ENCODE results near the gene CEP295NL. TPM values are rescaled to one million over a fixed set of nuclear protein-coding genes. Genes with fewer than 3 reads are reported as not detected.

CEP295NL gene
- total and polyA plus RNA-seq, 10 donors: 0.03 to 19.3 (median 9.0) TPM

- TF ChIP-seq POLR2AphosphoS5 (IDR thresholded peaks at IDR 0.05) (no peak), CTCF (IDR thresholded peaks at IDR 0.05 in 8 of 11, conservative IDR thresholded peaks at IDR 0.05 in 3 of 11) (no peak), POLR2A (IDR thresholded peaks at IDR 0.05) (no peak)
- intact Hi-C loops (cut with DNase I; ENCODE audit: low total_unique reads): loop anchor here (10.0 kb wide), 1 partner anchor 47 kb away; no protein-coding TSS in a partner anchor
Measured at GRCh38 chr17:78921437-78921971, 18.5 kb upstream of the CEP295NL start.

GRCh38 chr17:78920528-78920927 is 17.5 kb upstream of the CEP295NL start:
- Histone ChIP-seq H3K4me1 (peaks cover 30 to 96% (median 84%) of the 10 kb centered on the region in 6 donors), H3K27ac (peak overlapping the region in 4 of 8 donors; percentile 41 to 97 (median 95)), H3K4me3 (peak overlapping the region in 1 of 8 donors; percentile 86), H3K27me3 (replicated peaks in 1 of 7) (peaks cover 0 to 23% (median 1%) of the 10 kb centered on the region in 7 donors), H3K36me3 (peaks cover 0 to 11% (median 0%) of the 10 kb centered on the region in 6 donors), H3K9me3 (no peaks in the 10 kb centered on the region)
- TF ChIP-seq POLR2AphosphoS5 (IDR thresholded peaks at IDR 0.05) (no peak), CTCF (IDR thresholded peaks at IDR 0.05 in 8 of 11, conservative IDR thresholded peaks at IDR 0.05 in 3 of 11) (no peak), POLR2A (IDR thresholded peaks at IDR 0.05) (no peak)
- intact Hi-C loops (cut with DNase I; ENCODE audit: low total_unique reads): loop anchor here (10.0 kb wide), 1 partner anchor 46 kb away; no protein-coding TSS in a partner anchor
- no peak for DNase-seq
- 72 to 91% (median 80%) methylated on average over 8 of the region's 8 CpGs for WGBS, 5 donors

More at GRCh38 chr17:78921437-78921971, 18.5 kb upstream of the CEP295NL start:
- H3K27ac ChIP-seq: peak overlapping the region in 6 of 8 donors; percentile 47 to 97 (median 95)
- H3K9me3 ChIP-seq: no peaks in the 10 kb centered on the region
- peaks cover 0 to 11% (median 0%) of the 10 kb centered on the region in 6 donors for H3K36me3 ChIP-seq
- H3K4me3 ChIP-seq: peak overlapping the region in 1 of 8 donors; percentile 86
- no peak for DNase-seq
- H3K27me3 ChIP-seq (replicated peaks in 1 of 7): peaks cover 0 to 28% (median 3%) of the 10 kb centered on the region in 7 donors
- H3K4me1 ChIP-seq: peaks cover 24 to 94% (median 81%) of the 10 kb centered on the region in 6 donors
- 52 to 83% (median 69%) methylated on average over 7 to 8 of the region's 8 CpGs for WGBS, 5 donors

- H3K9me3 ChIP-seq: no peaks in the 10 kb centered on the region
- peak overlapping the region in 1 of 8 donors; percentile 86 for H3K4me3 ChIP-seq
- intact Hi-C loops (cut with DNase I; ENCODE audit: low total_unique reads): loop anchor here (10.0 kb wide), 1 partner anchor 45 kb away; no protein-coding TSS in a partner anchor
- H3K4me1 ChIP-seq: peaks cover 35 to 98% (median 86%) of the 10 kb centered on the region in 6 donors
- no peak for TF ChIP-seq CTCF (IDR thresholded peaks at IDR 0.05 in 8 of 11, conservative IDR thresholded peaks at IDR 0.05 in 3 of 11)
- no peak for TF ChIP-seq POLR2AphosphoS5 (IDR thresholded peaks at IDR 0.05)
- TF ChIP-seq POLR2A (IDR thresholded peaks at IDR 0.05): no peak
- no peak for DNase-seq
- 58 to 74% (median 65%) methylated on average over 17 to 20 of the region's 20 CpGs for WGBS, 5 donors
- H3K27ac ChIP-seq: peak overlapping the region in 5 of 8 donors; percentile 11 to 97 (median 41)
- peaks cover 0 to 17% (median 0%) of the 10 kb centered on the region in 7 donors for H3K27me3 ChIP-seq (replicated peaks in 1 of 7)
- peaks cover 0 to 11% (median 0%) of the 10 kb centered on the region in 6 donors for H3K36me3 ChIP-seq
Measured at GRCh38 chr17:78919861-78920450, 17.0 kb upstream of the CEP295NL start.

GRCh38 chr17:78918979-78919378 is 16.0 kb upstream of the CEP295NL start:
- Histone ChIP-seq H3K4me3 (peak overlapping the region in 1 of 8 donors; percentile 3), H3K27ac (peak overlapping the region in 6 of 8 donors; percentile 41 to 97 (median 78)), H3K9me3 (no peaks in the 10 kb centered on the region), H3K27me3 (replicated peaks in 1 of 7) (peaks cover 0 to 9% (median 0%) of the 10 kb centered on the region in 7 donors), H3K36me3 (peaks cover 0 to 11% (median 0%) of the 10 kb centered on the region in 6 donors), H3K4me1 (peaks cover 35 to 100% (median 87%) of the 10 kb centered on the region in 6 donors)
- DNase-seq: no peak
- 75 to 82% (median 76%) methylated on average over 12 to 14 of the region's 14 CpGs for WGBS, 5 donors
- intact Hi-C loops (cut with DNase I; ENCODE audit: low total_unique reads): no loop called here
- no peak for TF ChIP-seq POLR2A (IDR thresholded peaks at IDR 0.05)
- peak in 1 of 3 donors; percentile 50 for TF ChIP-seq POLR2AphosphoS5 (IDR thresholded peaks at IDR 0.05)

Measured in spleen (tissue), 11 donors.